Fibroblast of villous mesenchyme (primary cell): ENCODE measurements around the gene DNMBP. TPM values are rescaled to one million over a fixed set of nuclear protein-coding genes. Genes with fewer than 3 reads are reported as not detected.

ENCODE experiments used
- DNase-seq: peaks from one replicate; pipeline ENCODE4 v3.0.0-alpha.2; 2010; ENCODE audit warnings: low read depth
- H3K4me3 ChIP-seq: 2 replicates; pipeline ENCODE4 v1.5.1; 2011; ENCODE audit warnings: low read depth, mild to moderate bottlenecking, low read length
- total RNA-seq: library from RNA; depleted of rRNA; stranded (reverse); fragments of >200 nt; gene quantifications from 2 replicates; pipeline ENCODE4 v1.2.3, GENCODE V29; 2012
- TF ChIP-seq, protein P1 (sequence below): IDR thresholded peaks from 2 replicates; pipeline ENCODE4 v1.5.1; 2012; ENCODE audit warnings: low read depth, mild to moderate bottlenecking, low read length; ENCODE audit not compliant: insufficient read depth

DNMBP gene
- total RNA-seq, 1 donor = 27.6 TPM

DNA sequence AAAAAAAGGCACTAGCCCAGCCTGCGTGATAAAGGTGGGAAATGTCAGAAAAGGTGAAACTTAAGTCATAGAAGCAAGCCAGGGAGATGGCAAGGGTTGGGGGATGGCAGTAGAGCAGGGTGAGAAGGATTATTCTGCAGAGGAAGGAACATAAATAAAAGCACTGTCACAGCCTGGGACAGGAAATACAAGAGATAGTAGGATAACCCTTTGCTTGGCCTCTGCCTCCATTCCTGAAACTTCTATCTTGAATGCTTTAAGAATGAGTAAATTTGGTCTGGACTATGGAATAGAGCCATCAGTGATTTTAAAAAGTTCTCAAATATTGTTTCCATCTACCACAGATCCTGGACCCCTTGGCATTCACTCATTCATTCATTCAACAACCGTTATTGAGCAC, 177.3 kb downstream of the DNMBP start:
- no peak overlapping the region for H3K4me3 ChIP-seq
- TF ChIP-seq, protein P1, sequence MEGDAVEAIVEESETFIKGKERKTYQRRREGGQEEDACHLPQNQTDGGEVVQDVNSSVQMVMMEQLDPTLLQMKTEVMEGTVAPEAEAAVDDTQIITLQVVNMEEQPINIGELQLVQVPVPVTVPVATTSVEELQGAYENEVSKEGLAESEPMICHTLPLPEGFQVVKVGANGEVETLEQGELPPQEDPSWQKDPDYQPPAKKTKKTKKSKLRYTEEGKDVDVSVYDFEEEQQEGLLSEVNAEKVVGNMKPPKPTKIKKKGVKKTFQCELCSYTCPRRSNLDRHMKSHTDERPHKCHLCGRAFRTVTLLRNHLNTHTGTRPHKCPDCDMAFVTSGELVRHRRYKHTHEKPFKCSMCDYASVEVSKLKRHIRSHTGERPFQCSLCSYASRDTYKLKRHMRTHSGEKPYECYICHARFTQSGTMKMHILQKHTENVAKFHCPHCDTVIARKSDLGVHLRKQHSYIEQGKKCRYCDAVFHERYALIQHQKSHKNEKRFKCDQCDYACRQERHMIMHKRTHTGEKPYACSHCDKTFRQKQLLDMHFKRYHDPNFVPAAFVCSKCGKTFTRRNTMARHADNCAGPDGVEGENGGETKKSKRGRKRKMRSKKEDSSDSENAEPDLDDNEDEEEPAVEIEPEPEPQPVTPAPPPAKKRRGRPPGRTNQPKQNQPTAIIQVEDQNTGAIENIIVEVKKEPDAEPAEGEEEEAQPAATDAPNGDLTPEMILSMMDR = no peak
- DNase-seq = peak; percentile 61

DNA sequence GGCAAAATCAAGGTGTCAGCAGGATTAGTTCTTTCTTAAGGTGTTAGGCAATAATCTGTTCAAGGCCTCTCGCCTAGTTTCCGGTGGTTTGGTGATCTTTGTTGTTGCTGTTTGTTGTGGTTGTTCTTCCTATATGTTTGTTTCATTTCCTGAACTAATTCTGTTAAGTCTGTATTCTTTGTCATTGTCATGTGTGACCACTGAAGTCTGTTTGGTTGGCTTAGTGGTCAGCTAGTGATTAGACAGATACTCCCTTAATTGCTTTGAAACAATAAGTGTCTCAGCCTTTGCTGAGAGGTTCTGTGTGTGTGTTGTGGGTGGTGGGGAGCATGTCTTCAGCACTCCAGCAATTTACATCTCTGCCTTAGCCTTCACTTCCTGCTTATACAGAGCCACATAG, 181.3 kb downstream of the DNMBP start:
- DNase-seq = no peak
- no peak overlapping the region for H3K4me3 ChIP-seq
- TF ChIP-seq, protein P1 = no peak

DNA sequence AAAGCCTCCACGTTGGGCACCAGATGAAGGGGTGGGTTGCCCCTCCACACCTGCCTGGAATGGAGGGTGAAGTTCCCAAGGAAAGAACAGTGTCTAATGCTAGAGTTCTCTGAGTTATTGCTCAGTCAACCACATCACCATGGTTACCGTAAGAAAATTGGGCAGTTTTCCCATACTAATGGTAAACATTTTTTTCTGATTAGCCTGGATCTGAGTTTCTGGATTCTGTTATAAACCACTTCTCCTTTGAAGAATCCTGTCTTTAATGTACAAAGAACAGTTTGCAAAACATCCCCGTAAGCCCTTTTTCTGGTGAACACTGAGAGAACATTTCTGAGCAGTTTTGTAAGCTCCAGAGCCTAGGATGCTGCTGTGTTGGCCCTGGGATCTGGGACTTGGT, 181.8 kb downstream of the DNMBP start:
- H3K4me3 ChIP-seq = no peak overlapping the region
- TF ChIP-seq, protein P1 = no peak
- DNase-seq = peak; percentile 78

Other genes with a start within 250 kb of the DNMBP start
- gene ABCC2, start 227.3 kb downstream of the DNMBP start, total RNA-seq = 0.32 and 0.43 TPM in 2 replicates
- gene CPN1, start 71.9 kb upstream of the DNMBP start, total RNA-seq = not detected in 2 replicates
- gene ERLIN1, start 176.1 kb upstream of the DNMBP start, total RNA-seq = 21.6 and 37.1 TPM in 2 replicates
- gene CHUK, start 219.6 kb upstream of the DNMBP start, total RNA-seq = 21.9 and 29.4 TPM in 2 replicates